ENCODE results near the gene CPT1A. TPM values are rescaled to one million over a fixed set of nuclear protein-coding genes. Genes with fewer than 3 reads are reported as not detected.

CPT1A gene
- total RNA-seq, 2 experiments from 2014 or later = 17.5 TPM

DNA sequence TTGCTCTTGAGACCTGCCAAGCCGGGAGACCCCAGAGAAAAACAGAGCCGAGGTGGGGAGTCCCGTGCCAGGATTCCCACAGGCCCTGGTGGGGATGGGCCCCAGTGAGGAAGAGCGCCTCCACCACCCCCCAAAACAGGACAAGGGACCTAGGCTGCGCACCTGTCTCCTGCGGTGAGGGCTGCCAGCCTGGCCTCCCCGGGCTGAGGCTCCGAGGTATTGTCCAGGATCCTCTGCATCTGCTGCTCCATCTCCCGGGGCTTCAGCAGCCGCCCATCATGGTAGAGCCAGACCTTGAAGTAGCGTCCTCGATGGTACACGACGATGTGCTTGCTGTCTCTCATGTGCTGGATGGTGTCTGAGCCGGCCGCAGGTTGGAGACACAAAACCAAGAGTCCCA is 57.1 kb downstream of the CPT1A start:
- intact Hi-C loops (cut with micrococcal nuclease) = no loop called here
- H3K27me3 Mint-ChIP-seq = no peaks in the 10 kb centered on the region
- ATAC-seq = no peak
- H3K4me1 Mint-ChIP-seq (ENCODE audit: low read depth) = no peaks in the 10 kb centered on the region
- H3K36me3 Mint-ChIP-seq (ENCODE audit: low read depth) = peaks cover 8% of the 10 kb centered on the region
- no peak for DNase-seq
- ChIA-PET POLR2A (no interaction called here), CTCF (no interaction called here)
- TF ChIP-seq, protein P1, sequence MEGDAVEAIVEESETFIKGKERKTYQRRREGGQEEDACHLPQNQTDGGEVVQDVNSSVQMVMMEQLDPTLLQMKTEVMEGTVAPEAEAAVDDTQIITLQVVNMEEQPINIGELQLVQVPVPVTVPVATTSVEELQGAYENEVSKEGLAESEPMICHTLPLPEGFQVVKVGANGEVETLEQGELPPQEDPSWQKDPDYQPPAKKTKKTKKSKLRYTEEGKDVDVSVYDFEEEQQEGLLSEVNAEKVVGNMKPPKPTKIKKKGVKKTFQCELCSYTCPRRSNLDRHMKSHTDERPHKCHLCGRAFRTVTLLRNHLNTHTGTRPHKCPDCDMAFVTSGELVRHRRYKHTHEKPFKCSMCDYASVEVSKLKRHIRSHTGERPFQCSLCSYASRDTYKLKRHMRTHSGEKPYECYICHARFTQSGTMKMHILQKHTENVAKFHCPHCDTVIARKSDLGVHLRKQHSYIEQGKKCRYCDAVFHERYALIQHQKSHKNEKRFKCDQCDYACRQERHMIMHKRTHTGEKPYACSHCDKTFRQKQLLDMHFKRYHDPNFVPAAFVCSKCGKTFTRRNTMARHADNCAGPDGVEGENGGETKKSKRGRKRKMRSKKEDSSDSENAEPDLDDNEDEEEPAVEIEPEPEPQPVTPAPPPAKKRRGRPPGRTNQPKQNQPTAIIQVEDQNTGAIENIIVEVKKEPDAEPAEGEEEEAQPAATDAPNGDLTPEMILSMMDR (IDR thresholded peaks at IDR 0.05) = no peak
- no peak overlapping the region for H3K27ac Mint-ChIP-seq
- H3K9me3 Mint-ChIP-seq = no peaks in the 10 kb centered on the region
- H3K4me3 Mint-ChIP-seq = no peak overlapping the region

DNA sequence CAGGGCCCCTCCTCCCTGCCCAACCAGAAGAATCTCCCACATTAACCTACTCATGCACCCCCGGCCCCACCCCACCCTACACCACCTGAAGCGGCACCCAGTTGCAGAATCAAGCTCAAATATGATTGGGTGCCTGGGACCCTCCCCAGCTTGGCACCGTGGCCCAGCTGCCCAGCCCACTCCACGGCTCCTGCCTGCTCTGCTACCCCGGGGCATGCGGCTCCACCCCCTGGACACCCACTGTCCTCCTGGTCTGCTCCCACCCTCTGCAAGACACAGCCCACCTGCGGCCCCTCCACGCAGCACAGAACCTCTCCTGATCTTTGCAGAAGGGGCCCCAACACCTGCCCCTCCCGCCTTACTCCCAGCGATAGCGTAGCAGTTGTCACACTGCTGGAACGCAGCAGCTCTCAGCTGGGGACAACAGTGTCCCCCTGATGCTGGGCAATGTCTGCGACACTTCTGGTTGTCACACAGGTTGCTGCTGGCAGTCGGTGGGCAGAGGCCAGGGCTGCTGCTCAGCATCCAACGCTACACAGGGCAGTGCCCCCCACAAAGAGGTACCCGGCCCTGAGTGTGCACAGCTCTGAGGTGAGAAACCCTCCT is 58.4 kb downstream of the CPT1A start:
- POLR2A ChIA-PET = no interaction called here
- no peak for DNase-seq
- no peak overlapping the region for H3K4me3 Mint-ChIP-seq
- CTCF ChIA-PET = interaction anchor here (0.8 kb wide), 1 partner anchor 12 kb away, joined by 3 read pairs; no protein-coding TSS in a partner anchor
- ATAC-seq = no peak
- H3K27me3 Mint-ChIP-seq = no peaks in the 10 kb centered on the region
- peaks cover 11% of the 10 kb centered on the region for H3K36me3 Mint-ChIP-seq (ENCODE audit: low read depth)
- H3K27ac Mint-ChIP-seq = no peak overlapping the region
- H3K4me1 Mint-ChIP-seq (ENCODE audit: low read depth) = no peaks in the 10 kb centered on the region
- intact Hi-C loops (cut with micrococcal nuclease) = no loop called here
- TF ChIP-seq, protein P1 (IDR thresholded peaks at IDR 0.05) = no peak
- H3K9me3 Mint-ChIP-seq = no peaks in the 10 kb centered on the region

DNA sequence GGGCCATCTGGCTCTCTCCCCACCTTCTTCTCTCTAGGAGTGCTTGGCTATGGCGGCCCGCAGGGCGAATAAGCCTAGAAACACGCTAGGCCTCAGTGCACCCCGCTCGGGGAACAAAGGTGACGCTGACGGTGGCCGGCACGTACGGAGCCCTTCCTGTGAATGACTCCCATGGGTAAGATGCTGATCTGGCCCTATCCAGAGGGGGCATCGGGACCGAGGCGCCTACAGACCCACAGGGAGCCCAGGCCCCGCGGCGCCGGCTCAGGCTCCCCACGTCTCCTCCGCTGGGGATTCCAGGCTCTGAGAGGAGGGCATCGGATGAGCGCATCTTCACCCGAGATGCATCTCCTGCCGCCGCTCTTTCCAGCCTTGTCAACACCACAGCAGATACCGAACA is 59.0 kb downstream of the CPT1A start:
- POLR2A ChIA-PET = no interaction called here
- peaks cover 15% of the 10 kb centered on the region for H3K36me3 Mint-ChIP-seq (ENCODE audit: low read depth)
- ATAC-seq (no peak), DNase-seq (no peak)
- intact Hi-C loops (cut with micrococcal nuclease) = no loop called here
- H3K4me1 Mint-ChIP-seq (ENCODE audit: low read depth) = no peaks in the 10 kb centered on the region
- H3K27ac Mint-ChIP-seq = no peak overlapping the region
- H3K4me3 Mint-ChIP-seq = no peak overlapping the region
- H3K9me3 Mint-ChIP-seq = no peaks in the 10 kb centered on the region
- TF ChIP-seq, protein P1 (IDR thresholded peaks at IDR 0.05) = no peak
- CTCF ChIA-PET = no interaction called here
- H3K27me3 Mint-ChIP-seq = no peaks in the 10 kb centered on the region

DNA sequence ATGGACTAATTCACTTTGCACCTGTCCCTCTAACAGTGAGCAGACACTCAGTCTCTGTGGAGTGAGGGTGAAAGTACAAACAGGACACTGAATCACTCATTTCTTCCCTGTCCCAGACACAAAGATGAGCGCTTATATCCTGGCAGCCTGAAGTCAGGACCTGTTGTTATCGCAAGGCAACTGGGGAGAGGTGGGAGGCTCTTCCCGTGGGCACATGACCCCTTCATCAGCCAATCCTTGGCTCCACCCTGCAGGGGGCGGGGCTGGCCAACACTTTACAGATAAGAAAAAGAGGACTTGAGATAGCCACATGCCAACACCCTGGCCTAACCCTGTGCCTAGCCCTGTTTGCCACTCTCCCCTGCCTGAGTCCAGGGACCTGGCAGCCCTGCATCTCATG is 60.9 kb downstream of the CPT1A start:
- Mint-ChIP-seq H3K27me3 (no peaks in the 10 kb centered on the region), H3K36me3 (ENCODE audit: low read depth) (peaks cover 19% of the 10 kb centered on the region), H3K4me3 (no peak overlapping the region), H3K27ac (no peak overlapping the region), H3K4me1 (ENCODE audit: low read depth) (peaks cover 4% of the 10 kb centered on the region), H3K9me3 (no peaks in the 10 kb centered on the region)
- ChIA-PET POLR2A (no interaction called here), CTCF (no interaction called here)
- ATAC-seq = no peak
- DNase-seq = peak; percentile 40
- intact Hi-C loops (cut with micrococcal nuclease) = no loop called here
- TF ChIP-seq, protein P1 (IDR thresholded peaks at IDR 0.05) = no peak

DNA sequence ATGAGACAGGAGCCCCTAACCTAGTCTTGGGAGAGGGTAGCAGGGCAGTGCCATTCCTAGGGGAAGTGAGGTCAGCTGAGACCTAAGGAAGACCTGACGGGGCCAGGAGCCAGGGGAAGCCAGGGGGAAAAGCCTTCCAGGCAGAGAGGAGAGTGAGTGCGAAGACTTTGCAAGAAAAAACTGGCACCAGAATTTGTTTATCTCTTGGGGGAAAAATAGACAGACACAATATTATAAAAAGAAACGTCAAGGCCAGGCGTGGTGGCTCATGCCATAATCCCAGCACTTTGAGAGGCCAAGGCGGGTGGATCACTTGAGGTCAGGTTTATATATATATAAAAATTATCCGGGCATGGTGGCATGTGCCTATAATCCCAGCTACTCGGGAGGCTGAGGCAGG is 63.5 kb downstream of the CPT1A start:
- intact Hi-C loops (cut with micrococcal nuclease) = no loop called here
- Mint-ChIP-seq H3K27ac (no peak overlapping the region), H3K27me3 (no peaks in the 10 kb centered on the region), H3K9me3 (no peaks in the 10 kb centered on the region), H3K4me3 (no peak overlapping the region), H3K4me1 (ENCODE audit: low read depth) (peaks cover 4% of the 10 kb centered on the region), H3K36me3 (ENCODE audit: low read depth) (peaks cover 23% of the 10 kb centered on the region)
- TF ChIP-seq, protein P1 (IDR thresholded peaks at IDR 0.05) = no peak
- CTCF ChIA-PET = no interaction called here
- ATAC-seq (no peak), DNase-seq (no peak)
- POLR2A ChIA-PET = no interaction called here
